Measurements from ENCODE around the gene VDAC2.
A peak's percentile ranks its signal among the peaks of the same experiment; 100 is the strongest.

The VDAC2 gene

GRCh38 chr10:75223507-75223906, 12.9 kb downstream of the VDAC2 start:
- H3K27me3 ChIP-seq (ENCODE audit: insufficient read depth, insufficient read length) = no peaks in the 10 kb centered on the region
- no peak overlapping the region for H3K9ac ChIP-seq (ENCODE audit: insufficient read length, low read depth)
- peaks cover 70% of the 10 kb centered on the region for H3K36me3 ChIP-seq (ENCODE audit: insufficient read depth, insufficient read length, low read length)
- H3K4me3 ChIP-seq (ENCODE audit: insufficient read length, low read depth) = no peak overlapping the region
- peaks cover 2% of the 10 kb centered on the region for H3K4me1 ChIP-seq (ENCODE audit: insufficient read depth, insufficient read length)
- DNase-seq (ENCODE audit: low read depth, low spot score) = no peak
- no peaks in the 10 kb centered on the region for H3K9me3 ChIP-seq (ENCODE audit: insufficient read depth, low read length)
- TF ChIP-seq ZNF274 (IDR thresholded peaks at IDR 0.05; ENCODE audit: low read depth, low read length) = no peak
- TF ChIP-seq YY1 (IDR thresholded peaks at IDR 0.05; ENCODE audit: insufficient read depth, insufficient read length) = no peak
- no peak for TF ChIP-seq SUZ12 (IDR thresholded peaks at IDR 0.05; ENCODE audit: extremely low read depth, insufficient read depth, insufficient read length)

- no peak for DNase-seq (ENCODE audit: low read depth, low spot score)
- Histone ChIP-seq H3K36me3 (ENCODE audit: insufficient read depth, insufficient read length, low read length) (peaks cover 71% of the 10 kb centered on the region), H3K4me1 (ENCODE audit: insufficient read depth, insufficient read length) (peaks cover 2% of the 10 kb centered on the region), H3K27me3 (ENCODE audit: insufficient read depth, insufficient read length) (no peaks in the 10 kb centered on the region), H3K9ac (ENCODE audit: insufficient read length, low read depth) (no peak overlapping the region), H3K4me3 (ENCODE audit: insufficient read length, low read depth) (no peak overlapping the region), H3K9me3 (ENCODE audit: insufficient read depth, low read length) (no peaks in the 10 kb centered on the region)
- TF ChIP-seq ZNF274 (IDR thresholded peaks at IDR 0.05; ENCODE audit: low read depth, low read length) (no peak), SUZ12 (IDR thresholded peaks at IDR 0.05; ENCODE audit: extremely low read depth, insufficient read depth, insufficient read length) (no peak), YY1 (IDR thresholded peaks at IDR 0.05; ENCODE audit: insufficient read depth, insufficient read length) (no peak)
Observed at GRCh38 chr10:75226095-75226494, 15.5 kb downstream of the VDAC2 start.

- H3K36me3 ChIP-seq (ENCODE audit: insufficient read depth, insufficient read length, low read length) = peaks cover 71% of the 10 kb centered on the region
- no peaks in the 10 kb centered on the region for H3K9me3 ChIP-seq (ENCODE audit: insufficient read depth, low read length)
- DNase-seq (ENCODE audit: low read depth, low spot score) = no peak
- TF ChIP-seq SUZ12 (IDR thresholded peaks at IDR 0.05; ENCODE audit: extremely low read depth, insufficient read depth, insufficient read length) (no peak), ZNF274 (IDR thresholded peaks at IDR 0.05; ENCODE audit: low read depth, low read length) (no peak), YY1 (IDR thresholded peaks at IDR 0.05; ENCODE audit: insufficient read depth, insufficient read length) (no peak)
- no peak overlapping the region for H3K9ac ChIP-seq (ENCODE audit: insufficient read length, low read depth)
- no peaks in the 10 kb centered on the region for H3K27me3 ChIP-seq (ENCODE audit: insufficient read depth, insufficient read length)
- H3K4me1 ChIP-seq (ENCODE audit: insufficient read depth, insufficient read length) = peaks cover 2% of the 10 kb centered on the region
- no peak overlapping the region for H3K4me3 ChIP-seq (ENCODE audit: insufficient read length, low read depth)
Observed at GRCh38 chr10:75226656-75227055, 16.1 kb downstream of the VDAC2 start.

DNA sequence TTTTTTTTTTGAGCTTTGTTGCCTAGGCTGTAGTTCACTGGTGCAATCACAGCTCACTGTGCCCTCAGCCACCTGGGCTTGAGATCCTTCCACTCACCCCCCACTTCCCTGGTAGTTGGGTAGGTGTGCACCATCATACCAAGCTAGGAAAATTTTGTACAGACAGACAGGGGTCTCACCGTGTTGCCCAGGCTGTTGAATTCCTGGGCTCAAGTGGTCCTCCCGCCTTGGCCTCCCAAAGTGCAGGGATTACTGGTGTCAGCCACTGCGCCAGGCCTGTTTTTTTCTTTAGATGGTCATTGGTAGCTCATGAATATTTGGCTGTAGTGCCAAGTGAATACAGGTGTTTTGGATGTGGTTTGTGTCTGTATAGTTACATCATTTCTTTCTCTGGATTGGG, 17.7 kb downstream of the VDAC2 start:
- Histone ChIP-seq H3K36me3 (ENCODE audit: insufficient read depth, insufficient read length, low read length) (peaks cover 73% of the 10 kb centered on the region), H3K27me3 (ENCODE audit: insufficient read depth, insufficient read length) (no peaks in the 10 kb centered on the region), H3K4me1 (ENCODE audit: insufficient read depth, insufficient read length) (peaks cover 6% of the 10 kb centered on the region), H3K9me3 (ENCODE audit: insufficient read depth, low read length) (no peaks in the 10 kb centered on the region), H3K4me3 (ENCODE audit: insufficient read length, low read depth) (no peak overlapping the region), H3K9ac (ENCODE audit: insufficient read length, low read depth) (no peak overlapping the region)
- no peak for DNase-seq (ENCODE audit: low read depth, low spot score)
- TF ChIP-seq SUZ12 (IDR thresholded peaks at IDR 0.05; ENCODE audit: extremely low read depth, insufficient read depth, insufficient read length) = no peak
- no peak for TF ChIP-seq ZNF274 (IDR thresholded peaks at IDR 0.05; ENCODE audit: low read depth, low read length)
- no peak for TF ChIP-seq YY1 (IDR thresholded peaks at IDR 0.05; ENCODE audit: insufficient read depth, insufficient read length)

GRCh38 chr10:75228834-75229233, 18.2 kb downstream of the VDAC2 start:
- Histone ChIP-seq H3K4me1 (ENCODE audit: insufficient read depth, insufficient read length) (peaks cover 8% of the 10 kb centered on the region), H3K27me3 (ENCODE audit: insufficient read depth, insufficient read length) (no peaks in the 10 kb centered on the region), H3K4me3 (ENCODE audit: insufficient read length, low read depth) (no peak overlapping the region), H3K9me3 (ENCODE audit: insufficient read depth, low read length) (no peaks in the 10 kb centered on the region), H3K9ac (ENCODE audit: insufficient read length, low read depth) (no peak overlapping the region), H3K36me3 (ENCODE audit: insufficient read depth, insufficient read length, low read length) (peaks cover 71% of the 10 kb centered on the region)
- TF ChIP-seq ZNF274 (IDR thresholded peaks at IDR 0.05; ENCODE audit: low read depth, low read length) (no peak), SUZ12 (IDR thresholded peaks at IDR 0.05; ENCODE audit: extremely low read depth, insufficient read depth, insufficient read length) (no peak), YY1 (IDR thresholded peaks at IDR 0.05; ENCODE audit: insufficient read depth, insufficient read length) (no peak)
- no peak for DNase-seq (ENCODE audit: low read depth, low spot score)

DNA sequence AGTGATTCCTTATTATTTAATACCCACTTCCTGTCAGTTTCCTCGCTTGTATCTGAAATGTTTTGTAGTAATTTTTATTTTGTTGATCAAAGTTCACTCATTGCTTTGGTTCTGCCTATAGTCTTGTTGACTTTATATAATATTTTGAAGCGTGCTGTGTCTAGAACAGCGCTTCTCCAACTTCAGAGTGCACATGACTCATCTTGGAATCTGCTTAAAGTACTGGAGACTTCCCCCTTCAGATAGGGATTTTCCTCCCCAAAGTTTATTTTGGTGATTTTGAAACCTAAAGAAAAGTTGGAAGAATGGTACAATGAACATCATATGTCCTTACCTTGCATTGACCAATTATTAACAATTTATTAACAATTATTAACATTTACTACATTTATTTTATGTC, 19.4 kb downstream of the VDAC2 start:
- TF ChIP-seq YY1 (IDR thresholded peaks at IDR 0.05; ENCODE audit: insufficient read depth, insufficient read length) (no peak), SUZ12 (IDR thresholded peaks at IDR 0.05; ENCODE audit: extremely low read depth, insufficient read depth, insufficient read length) (no peak), ZNF274 (IDR thresholded peaks at IDR 0.05; ENCODE audit: low read depth, low read length) (no peak)
- no peaks in the 10 kb centered on the region for H3K9me3 ChIP-seq (ENCODE audit: insufficient read depth, low read length)
- H3K4me3 ChIP-seq (ENCODE audit: insufficient read length, low read depth) = no peak overlapping the region
- H3K27me3 ChIP-seq (ENCODE audit: insufficient read depth, insufficient read length) = no peaks in the 10 kb centered on the region
- H3K36me3 ChIP-seq (ENCODE audit: insufficient read depth, insufficient read length, low read length) = peaks cover 61% of the 10 kb centered on the region
- H3K4me1 ChIP-seq (ENCODE audit: insufficient read depth, insufficient read length) = peaks cover 6% of the 10 kb centered on the region
- DNase-seq (ENCODE audit: low read depth, low spot score) = no peak
- no peak overlapping the region for H3K9ac ChIP-seq (ENCODE audit: insufficient read length, low read depth)

GRCh38 chr10:75230600-75231038, 20.0 kb downstream of the VDAC2 start:
- Histone ChIP-seq H3K27me3 (ENCODE audit: insufficient read depth, insufficient read length) (no peaks in the 10 kb centered on the region), H3K9me3 (ENCODE audit: insufficient read depth, low read length) (no peaks in the 10 kb centered on the region), H3K9ac (ENCODE audit: insufficient read length, low read depth) (no peak overlapping the region), H3K36me3 (ENCODE audit: insufficient read depth, insufficient read length, low read length) (peaks cover 61% of the 10 kb centered on the region), H3K4me1 (ENCODE audit: insufficient read depth, insufficient read length) (peaks cover 6% of the 10 kb centered on the region), H3K4me3 (ENCODE audit: insufficient read length, low read depth) (no peak overlapping the region)
- peak; percentile 68 for DNase-seq (ENCODE audit: low read depth, low spot score)
- TF ChIP-seq YY1 (IDR thresholded peaks at IDR 0.05; ENCODE audit: insufficient read depth, insufficient read length) = no peak
- no peak for TF ChIP-seq SUZ12 (IDR thresholded peaks at IDR 0.05; ENCODE audit: extremely low read depth, insufficient read depth, insufficient read length)
- no peak for TF ChIP-seq ZNF274 (IDR thresholded peaks at IDR 0.05; ENCODE audit: low read depth, low read length)
